NCI-H2227 treated with DMSO at 0.1 percent for 48 hours (cell line): Measurements from ENCODE around the gene RASGRP3.
A peak's percentile ranks its signal among the peaks of the same experiment; 100 is the strongest.

Experiments used
- DNase-seq: peaks from one replicate; lab custom pipeline; 2025; lab: John Stamatoyannopoulos, UW

The RASGRP3 gene

GRCh38 chr2:33579227-33579626 is 102.8 kb downstream of the RASGRP3 start:
- no peak for DNase-seq

GRCh38 chr2:33581872-33582271 is 105.4 kb downstream of the RASGRP3 start:
- DNase-seq = no peak

- DNase-seq = peak; percentile 47
Observed at GRCh38 chr2:33583194-33583938, 106.9 kb downstream of the RASGRP3 start.

GRCh38 chr2:33586766-33587165 is 110.3 kb downstream of the RASGRP3 start:
- no peak for DNase-seq

GRCh38 chr2:33588232-33588631 is 111.8 kb downstream of the RASGRP3 start:
- no peak for DNase-seq

GRCh38 chr2:33589444-33589843 is 113.0 kb downstream of the RASGRP3 start:
- DNase-seq = no peak

- no peak for DNase-seq
Observed at GRCh38 chr2:33595385-33595784, 118.9 kb downstream of the RASGRP3 start.

- DNase-seq = no peak
Observed at GRCh38 chr2:33597026-33597425, 120.6 kb downstream of the RASGRP3 start.

GRCh38 chr2:33598561-33599174 is 122.2 kb downstream of the RASGRP3 start:
- DNase-seq = no peak

- peak; percentile 99 for DNase-seq
Observed at GRCh38 chr2:33599175-33599942, 122.9 kb downstream of the RASGRP3 start, which contains the start of gene FAM98A. Gene FAM98A (minus strand): TSS chr2:33599299. CDS start chr2:33599221, 78 bp downstream.

- DNase-seq = no peak
Observed at GRCh38 chr2:33599943-33600192, 123.4 kb downstream of the RASGRP3 start.

GRCh38 chr2:33602201-33602830 is 125.9 kb downstream of the RASGRP3 start:
- no peak for DNase-seq

- no peak for DNase-seq
Observed at GRCh38 chr2:33603416-33603815, 127.0 kb downstream of the RASGRP3 start.

GRCh38 chr2:33605056-33605455 is 128.6 kb downstream of the RASGRP3 start:
- no peak for DNase-seq

- no peak for DNase-seq
Observed at GRCh38 chr2:33606100-33606499, 129.7 kb downstream of the RASGRP3 start.

GRCh38 chr2:33606622-33607021 is 130.2 kb downstream of the RASGRP3 start:
- DNase-seq = no peak

- no peak for DNase-seq
Observed at GRCh38 chr2:33607251-33607721, 130.8 kb downstream of the RASGRP3 start.

GRCh38 chr2:33607905-33608304 is 131.5 kb downstream of the RASGRP3 start:
- DNase-seq = no peak

- no peak for DNase-seq
Observed at GRCh38 chr2:33614190-33614589, 137.7 kb downstream of the RASGRP3 start.
